Activated B cell treated with CpG ODN at 0.5 μM for 24 hours (primary cell): Measurements from ENCODE around the gene FAM168A. TPM values are rescaled to one million over a fixed set of nuclear protein-coding genes. Genes with fewer than 3 reads are reported as not detected.

ENCODE experiments used
- ATAC-seq: fragments of 200-7000 bp; cut with Tn5 transposase; one replicate; pipeline ENCODE4 v1.10.0; 2021; ENCODE audit warnings: low read depth, mild to moderate bottlenecking, moderate library complexity
- CTCF ChIA-PET: fragments of 350-600 bp; sonication (Branson Sonifier 250); formaldehyde crosslinking; loops from one replicate; lab custom pipeline; 2021; ENCODE audit warnings: antibody characterized with exemption; lab: Charles Lee
- POLR2A ChIA-PET: fragments of 350-600 bp; sonication (Branson Sonifier 250); formaldehyde crosslinking; loops from one replicate; lab custom pipeline; 2021; ENCODE audit warnings: antibody characterized with exemption; lab: Charles Lee
- DNase-seq: peaks from one replicate; pipeline ENCODE4 v3.0.0; 2022
- H3K27ac Mint-ChIP-seq: one replicate; pipeline ENCODE4 v1.8.0; 2020; ENCODE audit warnings: mixed read lengths
- H3K27me3 Mint-ChIP-seq: one replicate; pipeline ENCODE4 v1.8.0; 2021; ENCODE audit warnings: mixed read lengths
- H3K36me3 Mint-ChIP-seq: one replicate; pipeline ENCODE4 v1.8.0; 2021; ENCODE audit warnings: low read depth, mixed read lengths
- H3K4me1 Mint-ChIP-seq: one replicate; pipeline ENCODE4 v1.8.0; 2021; ENCODE audit warnings: mixed read lengths
- H3K4me3 Mint-ChIP-seq: one replicate; pipeline ENCODE4 v1.8.0; 2020; ENCODE audit warnings: mild to moderate bottlenecking, mixed read lengths
- H3K9me3 Mint-ChIP-seq: one replicate; pipeline ENCODE4 v1.8.0; 2020; ENCODE audit warnings: mixed read lengths
- CTCF ChIP-seq: fragments of 200-600 bp; IDR thresholded peaks from one replicate; pipeline ENCODE4 v1.8.0; 2022; ENCODE audit warnings: antibody characterized with exemption, mild to moderate bottlenecking
- intact Hi-C: fragments of 100-400 bp; cut with micrococcal nuclease; formaldehyde crosslinking; loops from one replicate; pipeline ENCODE4 v1.15.1; 2024
- total RNA-seq: library from RNA; stranded (reverse); gene quantifications from 2 replicates; pipeline ENCODE4 v1.2.3, GENCODE V29; 2022

FAM168A gene
- total RNA-seq, 1 donor from 2014 or later: 16.5 TPM

- CTCF ChIA-PET: interaction anchor here (0.6 to 4.7 kb wide), 2 partner anchors 11 to 25 kb away, joined by 3 to 24 read pairs; no protein-coding TSS in a partner anchor
- Mint-ChIP-seq H3K36me3 (peaks cover 14% of the 10 kb centered on the region), H3K4me1 (peaks cover 73% of the 10 kb centered on the region), H3K4me3 (peak overlapping the region; percentile 89), H3K27me3 (no peaks in the 10 kb centered on the region), H3K27ac (peak overlapping the region; percentile 89), H3K9me3 (no peaks in the 10 kb centered on the region)
- DNase-seq (peak; percentile 54), ATAC-seq (peak; percentile 29)
- intact Hi-C loops: loop anchor here (1.0 to 5.0 kb wide), 8 partner anchors 8 to 605 kb away; partner anchors contain the start of genes ARHGEF17, FAM168A and UCP2
- no peak for TF ChIP-seq CTCF
- POLR2A ChIA-PET: interaction anchor here (0.6 to 7.2 kb wide), 9 partner anchors 9 to 1297 kb away, joined by 3 to 91 read pairs (median 7); partner anchors contain the start of gene NUMA1
Observed at GRCh38 chr11:73376803-73377629, 220.9 kb downstream of the FAM168A start.

- Mint-ChIP-seq H3K27ac (peak within 1 kb of the TSS; percentile 89), H3K27me3 (no peaks in the 10 kb centered on the region), H3K36me3 (peaks cover 14% of the 10 kb centered on the region), H3K4me1 (peaks cover 73% of the 10 kb centered on the region), H3K9me3 (no peaks in the 10 kb centered on the region), H3K4me3 (peak within 1 kb of the TSS; percentile 89)
- DNase-seq (peak; percentile 99), ATAC-seq (peak; percentile 89)
- ChIA-PET POLR2A (interaction anchor here (0.6 to 7.2 kb wide), 7 partner anchors 9 to 1296 kb away, joined by 3 to 91 read pairs (median 7); partner anchors contain the start of gene NUMA1), CTCF (interaction anchor here (4.7 kb wide), 1 partner anchor 25 kb away, joined by 24 read pairs; no protein-coding TSS in a partner anchor)
- TF ChIP-seq CTCF: peak; percentile 63
- intact Hi-C loops: loop anchor here (1.0 to 5.0 kb wide), 8 partner anchors 9 to 606 kb away; partner anchors contain the start of genes ARHGEF17, FAM168A and UCP2
Observed at GRCh38 chr11:73376160-73376802, 221.6 kb downstream of the FAM168A start, which contains the start of gene RELT. RELT (plus strand) TSS chr11:73376399; CDS start chr11:73389137, 12,738 bp downstream.

- ChIA-PET CTCF (interaction anchor here (4.7 kb wide), 1 partner anchor 24 kb away, joined by 24 read pairs; no protein-coding TSS in a partner anchor), POLR2A (interaction anchor here (1.8 to 7.2 kb wide), 3 partner anchors 9 to 18 kb away, joined by 8 to 91 read pairs (median 8); no protein-coding TSS in a partner anchor)
- Mint-ChIP-seq H3K4me3 (peak overlapping the region; percentile 89), H3K36me3 (peaks cover 14% of the 10 kb centered on the region), H3K27ac (peak overlapping the region; percentile 69), H3K9me3 (no peaks in the 10 kb centered on the region), H3K27me3 (no peaks in the 10 kb centered on the region), H3K4me1 (peaks cover 70% of the 10 kb centered on the region)
- DNase-seq (no peak), ATAC-seq (no peak)
- intact Hi-C loops: loop anchor here (1.0 to 5.0 kb wide), 8 partner anchors 9 to 607 kb away; partner anchors contain the start of genes ARHGEF17, FAM168A and UCP2
- no peak for TF ChIP-seq CTCF
Observed at GRCh38 chr11:73375830-73376159, 222.1 kb downstream of the FAM168A start.

GRCh38 chr11:73374151-73374550 is 223.8 kb downstream of the FAM168A start:
- Mint-ChIP-seq H3K4me1 (peaks cover 53% of the 10 kb centered on the region), H3K27ac (no peak overlapping the region), H3K36me3 (peaks cover 10% of the 10 kb centered on the region), H3K4me3 (no peak overlapping the region), H3K27me3 (no peaks in the 10 kb centered on the region), H3K9me3 (no peaks in the 10 kb centered on the region)
- DNase-seq: no peak
- intact Hi-C loops: no loop called here
- ChIA-PET CTCF (interaction anchor here (0.7 to 4.7 kb wide), 4 partner anchors 9 to 23 kb away, joined by 3 to 24 read pairs (median 14); no protein-coding TSS in a partner anchor), POLR2A (interaction anchor here (7.2 kb wide), 1 partner anchor 12 kb away, joined by 91 read pairs; no protein-coding TSS in a partner anchor)
- ATAC-seq: no peak
- TF ChIP-seq CTCF: no peak
